HG02973 (cell line): ENCODE data around the gene PRELID2.
"Not testable (repeated sequence)": the region's sequence is repeated elsewhere in the genome, so short reads cannot be mapped to it uniquely, and the experiment has no call there.

ENCODE experiments used
- ATAC-seq: cut with Tn5 transposase; IDR thresholded peaks from one replicate; pipeline ENCODE4 v1.9.1; 2021; ENCODE audit warnings: moderate library complexity; ENCODE audit not compliant: unreplicated experiment

The PRELID2 gene

DNA sequence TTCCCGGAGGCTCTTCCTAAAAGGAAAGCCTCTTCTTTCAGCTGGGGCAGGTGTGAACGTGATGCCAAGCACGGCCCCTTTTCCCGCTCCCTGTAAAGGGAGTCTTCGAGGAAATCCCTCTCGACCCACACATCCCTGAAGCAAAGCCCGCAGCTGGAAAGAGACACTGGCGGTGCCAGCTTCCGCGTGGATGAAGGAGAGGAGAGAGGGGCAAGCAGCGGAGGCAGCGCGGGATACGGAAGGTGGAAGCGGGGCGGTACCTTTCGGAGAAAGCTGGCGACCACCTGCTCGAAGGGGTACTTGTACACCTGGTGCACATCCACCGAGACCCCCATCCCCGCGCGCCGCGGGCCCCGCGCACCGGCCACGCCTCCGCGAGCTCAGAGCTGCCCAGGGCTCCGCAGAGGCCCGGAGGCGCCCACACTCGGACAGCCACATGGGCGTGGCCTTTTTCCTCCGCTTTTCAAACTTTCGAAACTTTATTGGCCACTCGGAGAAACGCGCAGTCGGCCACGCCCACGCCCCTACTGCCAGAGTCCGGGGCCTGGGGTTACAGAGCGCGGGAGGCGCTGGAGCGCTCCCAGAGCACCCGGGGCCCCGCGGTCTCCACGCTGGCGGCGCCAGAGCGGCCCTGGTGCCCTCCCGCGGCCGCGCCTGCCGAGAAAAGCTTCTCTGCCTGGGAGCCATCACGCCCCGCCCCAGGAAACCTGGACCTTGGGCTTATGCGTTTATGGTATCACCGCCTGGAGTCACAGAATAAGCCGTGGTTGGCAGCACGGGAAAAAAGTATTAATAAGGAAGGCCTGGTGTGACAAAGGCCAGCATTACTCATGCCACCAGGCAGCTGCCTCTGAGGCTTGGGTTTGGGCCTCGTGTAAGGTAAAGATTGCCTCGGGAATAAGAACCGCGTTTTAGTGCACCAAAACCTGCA lies at the start of gene PRELID2:
PRELID2 (minus strand) TSS at position 426 of the 931 bp plus-strand sequence; CDS start at position 335, 91 bp downstream.
- ATAC-seq = peak; percentile 82

DNA sequence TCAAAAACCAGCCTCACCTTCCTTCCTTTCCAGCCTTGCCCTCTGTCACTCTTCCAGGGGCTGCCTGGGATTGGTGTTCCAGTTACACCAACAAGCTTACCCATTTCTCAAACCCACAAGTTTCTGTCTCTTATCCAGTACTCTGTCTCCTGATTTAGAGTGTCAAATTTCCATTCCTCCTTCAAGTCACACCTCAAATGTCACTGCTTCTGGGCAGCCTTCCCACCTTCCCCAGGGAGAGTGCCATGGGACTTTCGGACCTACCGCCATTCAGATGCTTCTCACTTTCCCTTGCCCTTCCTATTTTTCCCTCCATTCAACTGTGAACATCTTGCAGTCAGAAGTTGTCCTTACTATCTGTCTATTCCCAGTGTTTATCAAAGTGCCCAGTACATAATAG lies 39.6 kb upstream of the PRELID2 start:
- no peak for ATAC-seq

DNA sequence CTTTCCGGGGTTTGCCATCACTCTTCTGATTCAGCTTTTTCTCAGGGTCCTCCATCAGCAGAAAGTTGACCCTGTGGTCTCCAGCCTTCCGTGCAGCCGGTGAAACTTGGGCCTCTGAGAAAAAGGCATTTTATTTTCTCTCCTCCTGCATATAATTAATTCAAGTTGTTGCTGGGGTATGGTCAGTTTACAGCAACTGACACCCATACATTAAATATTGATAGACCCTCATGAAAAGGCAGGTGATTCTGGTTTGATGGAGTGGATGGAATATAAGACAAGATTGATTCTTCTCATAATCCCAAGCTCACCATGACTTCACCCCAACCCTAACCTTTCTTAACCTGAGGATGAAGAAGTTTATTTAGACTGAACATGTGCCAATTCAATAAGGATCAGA lies 37.8 kb upstream of the PRELID2 start, which contains the start of gene GRXCR2:
GRXCR2 (minus strand) TSS at position 101 of the 400 bp plus-strand sequence; CDS start at position 55, 46 bp downstream.
- ATAC-seq = no peak

DNA sequence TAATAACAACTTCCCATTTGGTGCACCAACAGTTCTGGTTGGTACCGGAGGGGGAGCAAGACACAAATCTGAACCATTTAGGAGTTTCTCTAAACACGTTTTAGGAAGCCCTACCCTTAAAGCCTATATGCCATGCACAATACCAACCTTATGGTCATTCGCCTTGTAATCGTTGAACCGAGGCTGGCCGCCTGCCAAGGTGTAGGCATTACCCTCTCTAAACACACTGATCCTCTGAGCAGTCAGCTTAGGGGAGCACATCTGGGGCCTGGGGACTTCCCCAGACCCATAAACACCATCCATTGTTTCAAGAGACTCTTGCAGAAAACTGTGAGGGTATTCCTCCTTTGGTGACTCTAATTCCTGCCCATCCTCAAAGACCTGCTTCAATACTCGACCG lies 37.3 kb upstream of the PRELID2 start:
- ATAC-seq = no peak

DNA sequence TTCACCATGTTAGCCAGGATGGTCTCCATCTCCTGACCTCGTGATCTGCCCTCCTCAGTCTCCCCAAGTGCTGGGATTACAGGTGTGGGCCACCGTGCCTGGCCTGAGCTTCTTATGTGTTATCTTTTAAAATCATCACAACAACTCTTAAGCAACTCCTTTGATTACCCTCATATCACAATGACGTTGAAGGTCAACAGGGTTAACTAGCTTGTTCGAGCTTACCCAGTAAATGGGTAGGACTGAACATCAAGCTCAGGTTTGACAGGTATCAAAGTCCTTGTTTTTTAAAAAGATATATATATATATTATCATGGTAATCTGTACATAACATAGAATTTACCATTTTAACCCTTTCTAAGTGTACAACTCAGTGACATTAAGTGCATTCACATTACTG lies 34.6 kb upstream of the PRELID2 start:
- no peak for ATAC-seq

DNA sequence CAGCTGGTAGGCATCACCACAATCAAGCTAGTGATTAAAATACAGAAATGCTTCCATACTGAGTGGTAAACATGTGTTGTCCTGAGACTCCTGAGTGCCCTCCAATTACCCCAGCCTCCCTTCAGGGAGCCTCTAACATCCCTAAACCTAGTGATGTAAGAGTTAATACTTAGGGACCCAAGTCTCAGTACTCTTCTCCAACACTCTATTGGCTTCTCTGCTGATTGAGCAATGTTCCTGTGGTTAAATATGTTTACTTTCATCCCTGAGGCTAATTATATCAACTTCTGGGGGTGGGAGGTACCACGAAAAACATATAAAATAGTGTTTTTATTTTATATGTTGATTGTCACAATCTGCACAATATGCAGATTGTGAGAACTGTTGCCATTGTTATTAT lies 32.7 kb upstream of the PRELID2 start:
- no peak for ATAC-seq

DNA sequence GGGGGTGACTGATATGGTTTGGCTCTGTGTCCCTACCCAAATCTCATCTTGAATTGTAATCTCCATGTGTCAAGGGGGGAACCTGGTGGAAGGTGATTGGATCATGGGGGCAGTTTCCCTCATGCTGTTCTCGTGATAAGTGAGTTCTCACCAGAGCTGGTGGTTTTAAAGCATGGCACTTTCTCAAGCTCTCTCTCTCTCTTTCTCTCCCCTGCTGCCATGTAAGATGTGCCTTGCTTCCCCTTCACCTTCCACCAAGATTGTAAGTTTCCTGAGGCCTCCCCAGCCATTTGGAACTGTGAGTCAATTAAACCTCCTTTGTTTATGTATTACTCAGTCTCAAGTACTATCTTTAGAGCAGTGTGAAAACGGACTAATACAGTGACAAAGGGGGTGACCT lies 29.3 kb upstream of the PRELID2 start:
- ATAC-seq = not testable (repeated sequence)

DNA sequence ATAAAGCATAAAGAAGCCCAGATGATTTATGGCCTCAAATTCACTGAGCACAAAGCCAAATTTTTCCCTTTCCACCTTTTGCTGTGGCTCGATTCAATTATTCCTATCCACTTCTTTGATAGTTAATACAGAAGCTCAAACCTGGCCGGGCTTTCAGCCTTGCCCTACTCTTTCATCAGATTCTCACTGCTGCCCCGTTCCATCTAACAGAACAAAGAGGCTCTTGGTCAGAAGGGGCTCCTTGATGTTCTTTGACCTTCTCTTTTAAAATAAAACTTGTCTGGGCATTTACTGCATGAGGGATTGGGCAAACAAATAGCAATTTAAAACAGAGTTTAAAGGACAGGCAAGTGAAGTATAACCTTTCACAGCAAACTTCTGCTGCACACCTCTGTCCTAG lies 27.9 kb upstream of the PRELID2 start:
- ATAC-seq = no peak

DNA sequence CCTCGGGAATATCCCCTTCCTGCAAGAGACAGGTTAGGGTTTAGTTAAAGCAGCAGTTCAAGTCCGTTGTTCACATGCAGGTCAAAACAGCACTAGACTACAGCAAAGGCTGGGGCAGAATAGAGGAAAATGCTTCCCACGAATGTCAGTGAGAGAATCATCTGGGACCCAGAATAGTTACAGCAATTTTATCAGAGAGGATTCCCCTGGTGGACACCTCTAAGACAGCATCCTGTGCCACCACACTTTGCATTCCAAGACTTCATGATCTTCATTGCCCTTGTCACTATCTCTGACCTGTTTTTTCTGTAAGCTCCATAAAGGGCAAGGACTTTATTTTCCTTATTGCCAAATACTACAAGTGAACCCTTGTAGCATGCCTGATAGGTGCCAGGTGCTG lies 24.8 kb upstream of the PRELID2 start:
- ATAC-seq = no peak

DNA sequence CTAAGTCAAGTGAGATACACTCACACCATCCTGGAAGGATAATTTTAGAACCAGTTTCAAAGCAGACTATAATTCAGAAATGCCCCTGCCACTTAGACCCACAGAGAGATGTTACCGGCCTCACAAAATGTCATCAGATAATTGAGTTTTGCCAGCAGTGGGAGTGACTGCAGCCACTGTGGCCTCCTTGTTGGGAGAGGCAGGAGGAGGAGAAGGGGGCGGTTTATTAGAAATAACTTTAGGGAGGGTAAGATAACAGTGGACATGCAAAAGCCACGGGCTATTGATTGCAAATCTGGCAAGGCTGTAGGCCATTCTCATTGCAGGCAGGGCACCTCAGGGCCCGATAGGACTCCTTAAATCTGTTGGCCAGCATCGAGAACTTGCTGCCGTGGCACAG lies 24.3 kb upstream of the PRELID2 start:
- ATAC-seq = no peak

DNA sequence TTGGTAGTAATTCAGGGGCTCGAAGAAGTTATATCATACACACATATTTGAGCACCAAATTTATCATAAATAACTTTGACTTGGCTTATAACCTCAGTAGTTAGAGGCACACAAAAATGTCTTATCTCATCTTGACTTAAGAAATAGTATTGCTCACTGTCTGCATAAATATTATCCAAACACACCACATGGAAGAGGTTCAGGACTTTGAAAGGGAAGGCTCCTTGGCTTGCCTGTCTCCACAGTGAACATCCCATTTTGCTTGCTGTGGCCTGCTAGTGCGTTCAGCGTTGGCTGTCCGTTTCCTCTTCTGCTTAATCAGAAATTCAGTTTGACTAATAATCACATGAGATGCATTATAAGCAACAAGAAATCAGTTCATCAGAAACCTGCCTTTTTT lies 23.8 kb upstream of the PRELID2 start:
- ATAC-seq = no peak

DNA sequence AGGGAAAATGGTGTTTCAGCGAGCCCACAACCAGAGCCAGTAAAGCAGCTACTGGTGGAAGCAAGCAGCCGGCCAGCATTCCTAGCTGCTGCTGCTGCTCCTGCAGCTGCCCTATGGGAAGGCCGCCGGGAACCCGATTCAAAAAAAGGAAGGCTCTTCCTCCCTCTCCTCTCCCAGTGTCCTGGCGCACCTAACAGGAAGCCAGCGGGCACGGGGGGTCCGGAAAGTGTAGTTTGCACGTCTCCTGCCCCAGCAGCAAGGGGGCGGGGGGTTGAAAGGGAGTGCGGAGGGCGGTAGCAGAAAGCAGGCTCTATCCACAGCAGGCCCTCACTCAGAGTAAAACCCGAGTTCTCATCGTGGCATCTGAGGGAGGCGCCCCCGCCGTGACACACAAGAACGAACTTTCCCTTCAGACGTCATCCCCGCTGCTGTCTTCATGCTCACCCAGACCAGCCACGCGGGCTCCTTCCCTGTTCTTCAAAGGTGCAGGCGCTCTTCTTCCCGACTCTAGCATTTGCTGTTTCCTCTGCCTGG lies 21.2 kb upstream of the PRELID2 start:
- peak; percentile 50 for ATAC-seq

DNA sequence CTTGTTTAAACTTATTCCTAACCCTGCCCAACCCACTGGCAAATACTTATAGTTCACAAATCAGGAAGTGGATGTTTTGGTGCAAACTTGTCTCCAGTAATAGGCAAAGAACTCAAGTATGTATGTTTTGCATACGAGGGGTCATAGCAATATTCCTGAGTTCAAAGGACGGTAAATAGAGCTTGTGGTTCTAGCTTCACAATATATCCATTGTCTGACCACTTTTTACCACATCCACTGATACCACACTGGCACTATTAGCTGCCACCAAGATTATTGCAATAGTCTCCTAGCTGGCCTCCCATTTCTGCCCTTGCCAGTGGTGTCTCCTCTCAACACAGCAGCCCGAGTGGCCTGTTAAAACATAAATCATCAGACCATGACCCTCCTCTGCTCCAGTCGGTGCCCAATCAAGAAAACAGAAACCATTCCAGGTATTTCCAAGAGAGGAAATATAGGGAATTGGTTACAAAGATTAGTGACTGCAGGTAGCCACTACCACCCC lies 20.7 kb upstream of the PRELID2 start:
- no peak for ATAC-seq

DNA sequence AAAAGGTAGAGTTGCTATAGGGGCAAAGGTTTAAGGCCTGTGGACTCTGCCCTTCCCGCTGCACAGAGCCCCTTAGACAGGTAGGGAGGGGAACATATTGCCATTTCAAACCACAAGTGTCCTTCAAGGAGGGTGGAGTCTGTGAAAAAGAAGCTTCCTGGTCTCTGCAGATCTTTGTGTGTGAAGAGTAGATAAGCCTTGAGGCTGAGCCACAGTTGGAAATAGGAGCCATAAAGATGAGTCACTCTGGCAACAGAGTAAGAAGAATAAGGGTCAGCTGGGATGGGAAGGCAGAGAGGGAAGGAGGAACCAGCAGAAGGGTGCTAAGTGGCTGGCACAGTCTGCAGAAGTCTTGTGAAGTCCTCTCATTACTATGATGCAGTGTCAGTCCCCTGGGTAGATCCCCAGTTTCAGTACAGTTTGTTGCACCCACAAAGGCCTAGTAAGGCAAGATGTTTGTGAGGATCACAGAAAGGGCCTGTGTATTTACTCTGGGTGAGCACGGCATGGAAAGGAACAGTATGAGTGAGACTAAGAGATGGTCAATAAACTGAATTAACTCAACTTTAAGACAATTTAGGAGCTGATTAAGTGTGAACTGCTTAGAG lies 19.6 kb upstream of the PRELID2 start:
- no peak for ATAC-seq

DNA sequence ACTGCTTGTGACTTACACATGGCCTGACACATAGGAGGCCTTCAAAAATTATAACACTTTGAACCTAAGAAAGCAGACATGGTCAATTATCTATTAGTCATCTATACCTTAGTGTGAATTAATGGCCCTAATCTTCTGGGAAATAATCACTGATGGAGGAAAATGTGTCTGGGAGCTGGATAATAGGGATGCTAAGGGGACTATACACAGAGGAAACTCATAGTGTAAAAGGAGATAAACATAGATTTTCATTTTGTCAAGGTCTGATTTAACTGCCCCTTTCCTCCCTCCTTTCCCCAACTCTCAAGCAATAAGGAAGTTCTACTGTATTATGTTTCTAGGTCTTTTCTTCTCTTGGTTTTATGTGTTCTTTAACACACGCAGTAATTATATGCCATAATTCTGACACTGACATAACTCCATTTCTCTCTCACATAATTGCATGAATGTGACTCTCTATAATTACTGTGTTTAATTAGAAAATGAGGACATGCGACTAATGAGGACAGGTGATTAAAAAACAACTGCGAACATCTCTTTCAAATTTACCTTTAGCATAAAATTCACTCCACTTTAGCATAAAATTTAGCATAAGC lies 18.7 kb upstream of the PRELID2 start:
- no peak for ATAC-seq

DNA sequence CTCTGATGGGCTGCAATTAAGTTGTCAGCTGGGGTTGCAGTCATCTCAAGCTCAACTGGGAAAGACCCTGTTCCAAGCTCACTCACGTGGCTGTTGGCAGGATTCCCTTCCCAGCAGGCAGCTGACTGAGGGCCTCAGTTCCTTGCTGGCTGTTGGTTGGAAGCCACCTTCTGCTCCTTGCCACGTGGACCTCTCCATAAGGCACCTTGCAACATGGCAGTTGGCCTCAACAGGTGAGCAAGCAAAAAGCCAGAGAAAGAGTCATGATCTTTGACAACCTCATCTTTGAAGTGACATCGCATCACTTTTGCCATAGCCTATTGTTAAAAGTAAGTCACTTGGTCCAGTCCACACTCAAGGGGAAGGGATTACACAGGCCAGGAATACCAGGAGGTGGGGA lies 17.8 kb upstream of the PRELID2 start:
- no peak for ATAC-seq

DNA sequence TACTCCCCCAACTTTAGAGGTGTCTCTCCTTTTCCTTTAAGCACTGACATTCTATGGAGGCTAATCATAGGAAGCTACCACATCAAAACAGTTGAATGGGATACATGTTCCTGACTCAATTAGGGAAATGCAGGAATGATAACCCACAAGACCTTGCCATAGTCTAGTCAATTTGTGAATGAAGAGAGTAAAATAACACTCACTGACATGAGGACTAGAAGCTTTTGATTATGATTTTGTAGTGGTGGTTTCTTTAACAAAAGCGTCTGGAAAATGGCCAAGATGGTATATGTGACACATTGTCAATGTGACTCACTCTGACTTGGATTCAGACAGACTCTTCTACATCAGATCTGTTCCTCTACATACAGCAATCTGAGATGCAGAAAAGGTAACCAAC lies 13.7 kb upstream of the PRELID2 start:
- no peak for ATAC-seq

DNA sequence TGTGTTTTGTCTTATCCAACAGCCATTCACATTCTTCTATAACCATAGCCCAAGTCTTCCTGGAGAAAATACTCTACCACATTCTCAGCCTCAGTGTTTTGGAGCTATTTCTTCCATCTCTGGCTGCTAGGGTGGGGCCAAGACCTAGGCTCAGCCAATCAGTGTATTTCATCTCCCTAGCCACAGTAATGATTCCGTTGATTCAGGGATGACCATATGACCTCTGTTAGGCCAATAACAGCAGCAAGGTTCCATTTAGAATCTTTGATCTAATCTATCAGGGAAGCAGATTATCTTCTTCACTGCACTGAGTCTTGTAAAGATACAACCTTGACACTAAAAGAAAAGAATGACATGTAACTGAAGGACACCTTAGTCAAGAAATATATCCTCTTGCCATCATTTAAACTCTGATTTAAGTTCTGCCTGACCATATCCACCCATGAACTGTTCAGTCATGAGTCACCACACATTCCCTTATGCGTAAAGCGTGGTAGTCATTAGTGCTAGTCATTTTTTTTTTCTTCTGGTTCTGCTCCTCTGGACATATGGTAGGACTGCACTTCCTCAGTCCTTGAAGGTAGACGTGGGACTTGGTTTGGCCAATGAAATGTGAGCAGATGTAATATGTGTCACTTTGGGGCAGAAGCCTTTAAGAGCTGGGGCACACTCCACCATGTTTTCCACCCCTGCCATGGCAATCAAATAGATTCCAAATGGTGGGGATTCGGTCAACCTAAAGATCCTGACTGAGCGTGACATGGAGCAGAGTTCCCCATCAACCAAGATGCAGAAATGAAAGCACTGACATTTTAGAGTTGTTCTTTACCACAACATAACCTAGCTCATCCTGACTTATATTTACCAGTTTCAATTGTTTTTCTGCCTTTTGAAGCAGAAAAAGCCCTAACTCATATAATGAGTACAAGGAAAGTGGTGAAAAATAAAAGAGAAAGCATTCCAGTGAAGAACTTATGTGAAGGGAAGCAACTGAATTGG lies 12.7 kb upstream of the PRELID2 start:
- ATAC-seq = no peak

DNA sequence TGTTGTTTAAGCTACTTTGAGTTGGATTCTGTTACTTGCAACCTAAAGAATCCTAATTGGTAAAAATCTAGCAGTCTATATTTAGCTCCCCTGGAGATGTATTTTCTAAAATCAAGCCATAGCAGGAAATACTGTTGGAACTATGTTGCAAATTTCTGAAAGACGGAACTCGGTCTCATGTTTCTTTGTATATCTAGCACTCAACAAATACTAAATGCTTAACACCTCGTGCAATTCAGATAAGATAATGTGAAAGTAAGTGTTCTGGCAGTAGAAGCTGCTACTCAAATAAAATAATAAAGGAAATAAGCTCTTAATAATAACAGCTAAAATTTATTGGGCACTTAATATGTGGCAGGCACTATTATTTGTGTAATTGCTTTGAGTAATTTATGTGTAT lies 10.9 kb upstream of the PRELID2 start:
- ATAC-seq = no peak

DNA sequence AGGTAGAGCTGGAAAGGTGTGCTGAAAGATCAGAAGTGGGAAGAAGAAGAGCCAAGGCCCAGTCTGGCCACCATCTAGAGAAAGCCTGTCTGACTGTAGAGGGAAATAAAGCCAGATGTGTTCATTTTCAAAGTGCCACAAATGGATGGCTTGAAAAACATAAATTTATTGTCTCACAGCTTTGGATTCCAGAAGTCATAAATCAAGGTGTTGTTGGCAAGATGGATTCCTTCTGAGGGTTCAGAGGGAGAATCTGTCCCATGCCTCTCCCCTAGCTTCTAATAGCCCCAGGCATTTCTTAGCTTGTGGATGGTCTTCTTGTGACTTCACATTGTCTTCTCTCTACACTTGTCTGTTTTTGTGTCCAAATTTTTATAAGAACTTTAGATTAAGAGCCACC lies 6.2 kb upstream of the PRELID2 start:
- ATAC-seq = no peak
